Stomach (tissue), 4 donors: Measurements from ENCODE around the gene GNE.

ENCODE experiments used
- EP300 ChIP-seq: sonication (generic); formaldehyde crosslinking; IDR thresholded peaks from one replicate; pipeline ENCODE4 v1.6.1; 2017; ENCODE audit warnings: antibody characterized with exemption
- POLR2A ChIP-seq, 4 donors: fragments of 450-650 bp; IDR thresholded peaks; one replicate each; pipeline ENCODE4 v1.6.1; 2016; ENCODE audit warnings: antibody characterized with exemption in 4 of 4, control low read depth in 2 of 4, mild to moderate bottlenecking in 1 of 4, moderate library complexity in 1 of 4
- POLR2AphosphoS5 ChIP-seq, 3 donors: sonication (generic); formaldehyde crosslinking; IDR thresholded peaks; one replicate each; pipeline ENCODE4 v1.6.1; 2016; ENCODE audit warnings: antibody characterized with exemption in 3 of 3
- TF ChIP-seq, protein P1 (sequence below), 7 experiments: fragments of 450-650 bp in 4 of 7; fragments of 200-600 bp in 3 of 7; sonication (generic) in 3 of 7; IDR thresholded peaks; one replicate each; pipeline ENCODE4 v1.5.1; 2016 to 2019; ENCODE audit warnings: antibody characterized with exemption in 7 of 7, control low read depth in 2 of 7, mild to moderate bottlenecking in 1 of 7

GRCh38 chr9:36194326-36195000 is 63.8 kb downstream of the GNE start:
- TF ChIP-seq, protein P1, sequence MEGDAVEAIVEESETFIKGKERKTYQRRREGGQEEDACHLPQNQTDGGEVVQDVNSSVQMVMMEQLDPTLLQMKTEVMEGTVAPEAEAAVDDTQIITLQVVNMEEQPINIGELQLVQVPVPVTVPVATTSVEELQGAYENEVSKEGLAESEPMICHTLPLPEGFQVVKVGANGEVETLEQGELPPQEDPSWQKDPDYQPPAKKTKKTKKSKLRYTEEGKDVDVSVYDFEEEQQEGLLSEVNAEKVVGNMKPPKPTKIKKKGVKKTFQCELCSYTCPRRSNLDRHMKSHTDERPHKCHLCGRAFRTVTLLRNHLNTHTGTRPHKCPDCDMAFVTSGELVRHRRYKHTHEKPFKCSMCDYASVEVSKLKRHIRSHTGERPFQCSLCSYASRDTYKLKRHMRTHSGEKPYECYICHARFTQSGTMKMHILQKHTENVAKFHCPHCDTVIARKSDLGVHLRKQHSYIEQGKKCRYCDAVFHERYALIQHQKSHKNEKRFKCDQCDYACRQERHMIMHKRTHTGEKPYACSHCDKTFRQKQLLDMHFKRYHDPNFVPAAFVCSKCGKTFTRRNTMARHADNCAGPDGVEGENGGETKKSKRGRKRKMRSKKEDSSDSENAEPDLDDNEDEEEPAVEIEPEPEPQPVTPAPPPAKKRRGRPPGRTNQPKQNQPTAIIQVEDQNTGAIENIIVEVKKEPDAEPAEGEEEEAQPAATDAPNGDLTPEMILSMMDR (IDR thresholded peaks at IDR 0.05): no peak
- TF ChIP-seq POLR2A (IDR thresholded peaks at IDR 0.05) (no peak), POLR2AphosphoS5 (IDR thresholded peaks at IDR 0.05) (no peak), EP300 (no peak)
